HG02885 (cell line): ENCODE results near the gene CTTNBP2NL.
A peak's percentile ranks its signal among the peaks of the same experiment; 100 is the strongest.

Experiments used
- ATAC-seq: cut with Tn5 transposase; IDR thresholded peaks from one replicate; pipeline ENCODE4 v1.9.1; 2021; ENCODE audit warnings: mild to moderate bottlenecking; ENCODE audit not compliant: unreplicated experiment, poor library complexity

Gene CTTNBP2NL

DNA sequence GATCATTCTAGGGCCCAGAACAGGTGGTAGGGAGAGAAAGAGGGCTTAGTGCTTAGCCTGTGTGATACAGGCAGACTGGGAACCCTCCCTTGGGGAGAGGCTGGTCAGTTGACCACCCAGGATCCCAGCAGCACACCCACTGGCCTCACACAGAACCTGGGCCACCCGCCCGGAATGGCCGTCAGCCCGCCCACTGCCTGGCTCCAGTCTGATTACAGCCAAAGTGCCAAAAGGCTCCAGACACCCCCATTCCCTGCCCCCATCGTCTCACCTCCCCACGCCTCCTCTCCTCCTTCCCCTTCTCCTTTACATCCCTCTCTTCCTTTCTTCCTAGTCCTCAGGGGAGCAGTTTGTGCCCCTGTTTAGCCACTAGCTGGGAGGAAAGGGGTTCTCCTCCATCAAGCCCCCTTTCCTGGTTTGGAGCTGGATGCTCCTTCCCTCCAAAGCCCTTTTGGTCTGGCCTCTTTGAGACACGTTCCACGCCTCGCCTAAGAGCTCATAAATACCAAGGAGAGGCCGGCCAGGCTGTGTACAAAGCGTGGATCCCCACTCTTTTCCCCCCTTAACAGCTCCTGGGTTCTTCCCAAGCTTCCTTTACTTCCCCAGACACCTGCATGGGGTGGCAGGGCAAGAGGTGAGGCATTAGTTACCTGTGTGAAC, 108.1 kb downstream of the CTTNBP2NL start:
- no peak for ATAC-seq

DNA sequence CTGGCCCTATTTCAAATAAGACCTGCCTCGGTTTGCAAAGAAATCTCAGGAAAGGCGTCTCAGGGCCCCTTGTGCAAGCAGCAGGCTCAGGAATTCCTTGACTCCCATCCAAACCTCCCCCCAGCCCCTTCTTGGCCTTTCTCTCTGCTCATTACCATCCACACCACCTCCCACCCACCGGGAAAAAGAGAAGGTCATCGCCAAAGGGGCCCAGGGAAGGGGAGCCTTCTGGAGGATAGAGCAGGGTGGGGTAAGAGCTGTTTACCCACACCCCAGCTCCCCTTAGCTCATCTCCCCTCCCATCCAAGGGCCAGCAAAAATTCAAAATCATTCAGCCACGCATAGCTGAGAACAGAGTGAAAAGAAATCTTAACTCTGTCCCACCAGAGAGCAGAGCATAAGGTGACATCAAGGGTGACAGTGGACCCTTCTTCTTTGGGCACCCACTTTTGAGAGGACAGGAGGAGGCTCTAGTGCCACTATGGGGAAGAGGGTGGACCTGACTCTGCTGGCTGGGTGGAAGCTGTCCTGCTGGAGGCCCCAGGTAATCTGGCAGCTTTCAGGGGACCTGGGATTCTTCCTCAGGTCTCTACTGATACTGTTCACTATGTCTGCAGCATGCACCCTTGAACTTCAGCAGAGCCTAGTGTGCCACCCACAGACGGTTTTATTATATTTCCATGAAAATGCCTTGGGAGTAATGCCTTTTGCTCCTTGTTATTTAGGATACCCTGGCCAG, 108.8 kb downstream of the CTTNBP2NL start:
- ATAC-seq: no peak

DNA sequence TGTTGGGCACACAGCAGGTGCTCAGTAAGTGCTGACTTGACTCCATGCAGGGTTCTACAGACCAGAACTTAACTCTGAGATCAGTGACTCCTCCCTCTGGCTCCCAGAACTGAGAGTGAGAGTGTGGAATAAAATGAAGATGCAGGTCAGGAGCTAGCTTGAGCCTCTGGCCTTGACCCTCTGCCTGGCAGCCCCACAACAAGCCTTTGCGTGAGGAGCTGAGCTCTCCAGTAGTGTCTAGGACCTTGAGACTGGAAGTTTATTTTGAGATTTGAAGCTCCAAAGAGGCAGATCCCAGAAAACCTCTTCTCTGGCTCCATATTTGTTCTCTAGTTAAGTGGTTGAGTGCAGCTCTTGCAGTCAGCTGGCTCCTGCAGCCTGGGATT, 109.4 kb downstream of the CTTNBP2NL start:
- no peak for ATAC-seq

DNA sequence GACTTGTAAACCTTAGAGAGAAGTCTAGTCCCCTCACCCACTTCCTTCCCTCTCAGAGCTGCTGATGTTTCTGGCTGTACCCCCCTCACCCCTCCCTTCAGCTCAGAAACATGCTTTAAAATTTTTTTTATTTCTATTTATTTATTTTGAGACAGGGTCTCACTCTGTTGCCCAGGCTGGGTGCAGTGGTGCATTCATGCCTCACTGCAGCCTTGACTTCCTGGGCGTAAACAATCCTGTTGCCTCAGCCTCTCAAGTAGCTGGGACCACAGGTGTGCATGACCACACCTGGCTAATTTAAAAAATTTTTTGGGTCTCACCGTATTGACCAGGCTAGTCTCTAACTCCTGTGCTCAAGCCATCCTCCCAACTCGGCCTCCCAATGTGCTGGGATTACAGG, 109.9 kb downstream of the CTTNBP2NL start:
- no peak for ATAC-seq

DNA sequence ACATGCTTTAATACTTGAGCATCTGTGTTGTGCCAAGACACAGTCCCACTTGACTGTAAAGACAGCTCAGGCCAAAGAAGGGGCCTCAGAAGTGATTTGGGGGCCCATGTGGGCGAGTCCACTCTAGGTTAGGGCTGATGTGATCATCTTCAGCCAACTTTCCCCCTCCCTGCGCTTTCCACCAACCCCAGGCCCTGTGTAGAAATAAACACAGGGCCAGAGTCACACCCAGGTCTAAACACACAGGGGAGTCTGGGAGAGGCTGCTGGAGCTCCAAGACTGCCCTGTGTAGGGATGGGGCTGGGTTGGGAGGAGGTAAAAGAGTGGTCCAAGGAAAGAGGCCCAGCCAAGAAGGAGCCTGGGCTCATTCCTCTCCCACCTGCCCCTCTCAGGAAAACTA, 110.3 kb downstream of the CTTNBP2NL start:
- ATAC-seq: no peak

DNA sequence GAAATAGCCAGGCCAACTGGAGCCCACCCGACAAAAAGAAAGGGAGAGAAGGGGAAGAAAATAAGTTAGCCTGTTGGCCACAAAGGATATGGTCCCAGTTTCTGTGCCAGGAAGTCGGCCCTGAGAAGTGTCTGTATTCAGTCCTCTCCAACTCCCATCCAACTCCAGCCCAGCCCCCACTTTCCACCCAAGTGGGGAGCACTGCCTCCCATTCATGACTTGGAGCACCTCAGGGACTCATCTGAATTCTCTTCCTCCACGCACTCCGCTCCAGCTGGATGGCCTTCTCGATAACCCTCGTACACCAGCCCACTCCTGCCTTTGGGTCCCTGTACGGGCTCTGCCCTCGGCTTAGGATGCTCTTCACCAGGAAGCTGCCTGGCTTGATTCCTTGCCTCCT, 110.7 kb downstream of the CTTNBP2NL start:
- no peak for ATAC-seq

DNA sequence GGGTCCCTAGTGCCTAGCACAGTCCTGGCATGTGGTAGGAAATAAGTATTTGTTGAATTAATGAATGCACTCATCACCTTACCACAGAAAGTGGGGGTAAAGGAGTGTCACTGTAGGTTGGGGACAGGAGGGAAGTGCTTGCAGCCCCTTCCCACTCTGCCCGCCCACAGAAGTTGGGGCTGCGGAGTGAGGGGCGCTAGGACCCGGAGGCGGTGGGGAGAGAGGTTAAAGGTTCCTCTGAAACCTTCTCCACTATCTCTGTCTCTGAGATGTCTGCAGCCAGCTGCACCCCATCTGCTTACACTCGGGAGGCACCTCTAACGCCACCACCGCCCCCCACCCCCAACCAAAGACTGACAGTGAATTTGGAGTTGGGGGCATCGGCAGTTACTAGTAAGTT, 111.3 kb downstream of the CTTNBP2NL start:
- ATAC-seq: no peak

DNA sequence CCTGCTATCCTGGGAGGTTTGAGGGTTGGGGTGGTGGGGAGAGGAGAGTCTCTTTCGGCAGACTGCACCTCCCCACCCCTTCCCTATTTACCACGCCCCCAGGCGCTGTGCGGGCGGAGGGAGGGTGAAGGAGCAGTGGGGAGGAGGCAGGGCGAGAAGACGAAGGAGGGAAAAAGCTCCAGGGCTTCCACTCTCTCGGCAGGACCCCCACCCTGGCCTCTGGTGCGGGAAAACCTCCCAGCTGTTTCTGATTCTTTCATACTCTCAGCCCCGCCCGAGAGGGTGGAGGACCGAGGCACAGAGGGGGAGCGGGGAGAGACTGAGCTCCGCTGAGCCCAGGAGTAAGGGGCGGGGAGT, 111.9 kb downstream of the CTTNBP2NL start:
- ATAC-seq: no peak

DNA sequence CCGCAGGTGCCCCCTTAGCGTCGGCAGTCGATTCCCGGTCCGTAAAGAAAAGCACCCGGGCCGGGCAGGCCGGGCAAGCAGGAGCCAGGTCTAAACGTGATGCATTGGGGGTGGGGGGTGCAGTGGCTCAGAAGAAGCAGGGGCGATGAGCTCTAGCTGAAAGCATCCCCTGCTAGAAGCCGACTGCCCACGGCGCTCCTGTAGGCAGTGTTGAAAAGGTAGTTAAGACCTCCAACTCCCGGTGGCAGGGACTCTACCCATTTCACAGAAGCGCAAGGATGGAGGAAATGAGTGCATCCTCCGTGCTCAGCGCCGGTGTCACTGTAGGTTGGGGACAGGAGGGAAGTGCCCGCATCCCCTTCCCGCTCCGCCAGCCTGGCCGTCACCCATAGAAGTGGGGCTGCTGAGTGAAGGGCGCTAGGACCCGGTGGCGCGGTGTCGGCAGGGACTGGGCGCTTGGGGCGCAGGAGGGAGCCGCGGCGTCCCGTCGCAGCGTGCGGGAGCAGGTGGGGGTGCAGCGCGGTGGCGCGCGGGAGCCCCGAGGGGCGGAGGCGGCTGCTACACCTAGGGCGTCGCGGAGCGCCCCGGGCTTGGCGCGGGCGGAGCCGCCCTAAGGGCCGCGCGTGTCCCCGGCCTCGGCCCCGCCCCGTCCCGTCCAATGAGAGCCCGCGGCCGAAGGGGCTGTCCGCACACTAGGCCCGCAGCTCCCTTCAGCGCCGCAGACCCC, 112.4 kb downstream of the CTTNBP2NL start, which contains the start of gene WNT2B:
Gene WNT2B (plus strand): TSS at position 688 of the 727 bp plus-strand sequence. CDS start 298 bp downstream, outside the sequence.
- peak; percentile 63 for ATAC-seq

DNA sequence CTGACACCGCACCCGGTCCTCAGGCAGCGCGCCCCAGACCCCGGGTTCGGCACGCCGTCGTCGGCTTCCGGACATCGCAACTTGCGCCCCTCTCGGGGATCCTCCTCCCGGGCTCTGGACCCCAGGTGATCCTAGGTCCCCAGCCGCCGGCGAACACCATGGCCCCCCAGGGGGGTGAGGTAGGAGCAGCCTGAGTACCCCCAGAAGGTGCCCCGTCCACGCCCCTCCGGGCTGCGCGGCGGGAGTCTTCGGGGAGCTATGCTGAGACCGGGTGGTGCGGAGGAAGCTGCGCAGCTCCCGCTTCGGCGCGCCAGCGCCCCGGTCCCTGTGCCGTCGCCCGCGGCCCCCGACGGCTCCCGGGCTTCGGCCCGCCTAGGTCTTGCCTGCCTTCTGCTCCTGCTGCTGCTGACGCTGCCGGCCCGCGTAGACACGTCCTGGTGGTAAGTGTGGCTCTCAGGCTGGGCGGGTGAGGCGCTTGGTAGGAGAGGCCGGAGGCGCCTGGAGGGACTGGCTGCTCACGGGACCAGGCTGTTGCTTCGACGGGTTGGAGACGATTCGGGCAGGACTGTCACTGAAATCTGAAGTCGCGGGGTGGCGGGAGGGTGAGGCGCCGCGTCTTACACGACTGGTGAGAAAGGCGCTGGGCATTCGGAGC, 113.1 kb downstream of the CTTNBP2NL start:
- ATAC-seq: peak; percentile 26

DNA sequence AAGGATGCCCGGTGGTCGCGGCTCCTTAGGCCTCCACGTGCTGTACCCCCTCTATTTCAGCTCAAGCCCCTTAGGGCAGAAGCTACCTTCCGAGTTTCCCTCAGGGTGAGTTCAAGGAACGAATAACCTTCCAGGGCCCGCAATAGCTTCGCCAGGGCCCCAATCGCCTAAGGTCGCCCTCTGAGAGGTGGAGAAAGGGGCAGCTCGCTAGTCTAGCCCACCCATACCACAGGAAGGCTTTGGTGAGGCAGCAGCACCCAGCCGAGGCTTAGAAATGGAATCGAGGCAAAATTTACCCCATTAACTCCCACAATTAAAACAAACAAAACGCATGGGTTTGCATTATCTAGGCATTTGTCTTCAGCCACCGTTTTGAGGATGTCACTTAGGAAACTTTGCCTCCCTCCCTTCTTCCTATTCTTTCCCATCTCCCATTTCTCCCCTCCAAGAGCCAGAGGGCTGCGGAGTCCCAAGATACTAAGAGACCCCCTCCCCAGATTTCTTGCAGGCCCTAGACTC, 113.7 kb downstream of the CTTNBP2NL start:
- no peak for ATAC-seq

DNA sequence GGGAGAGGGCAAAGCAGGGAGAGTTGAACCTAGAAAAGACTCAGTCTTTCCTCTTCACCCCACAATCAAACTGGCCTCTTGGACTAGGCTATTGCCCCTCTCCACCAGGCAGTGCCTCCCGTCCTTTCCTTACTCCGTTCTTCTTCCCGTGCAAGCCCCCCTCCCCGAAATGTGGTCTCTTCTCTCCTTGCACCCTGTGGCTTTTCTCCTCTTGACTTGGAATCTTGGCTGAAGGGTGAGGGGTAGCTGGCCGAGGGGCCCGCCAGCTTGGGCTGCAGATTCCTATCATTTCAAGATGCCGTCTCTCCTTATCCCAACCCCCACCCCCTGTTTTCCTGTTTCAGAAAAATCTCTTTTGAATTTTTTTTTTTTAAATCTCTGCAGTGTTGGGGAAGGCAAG, 114.3 kb downstream of the CTTNBP2NL start:
- ATAC-seq: no peak
